ENCODE data around the gene CEP290.

The CEP290 gene

GRCh38 chr12:88017964-88018363 lies 123.9 kb downstream of the CEP290 start:
- Histone ChIP-seq H3K9me3 (ENCODE audit: control insufficient read depth, insufficient read depth, low read length) (no peaks in the 10 kb centered on the region), H3K27ac (ENCODE audit: low read length) (no peak overlapping the region), H3K36me3 (ENCODE audit: control insufficient read depth, insufficient read depth, low read length) (no peaks in the 10 kb centered on the region), H3K4me1 (ENCODE audit: control insufficient read depth, insufficient read depth, low read length) (no peaks in the 10 kb centered on the region), H3K4me3 (ENCODE audit: low read length) (no peak overlapping the region), H3K27me3 (ENCODE audit: control insufficient read depth, insufficient read depth, low read length) (no peaks in the 10 kb centered on the region)
- no CpG with 5 or more reads among the region's 3 CpGs for WGBS (ENCODE audit: insufficient coverage, insufficient read length)
- DNase-seq (ENCODE audit: low read depth, low spot score) = no peak

GRCh38 chr12:88015825-88016224 lies 126.1 kb downstream of the CEP290 start:
- Histone ChIP-seq H3K27me3 (ENCODE audit: control insufficient read depth, insufficient read depth, low read length) (no peaks in the 10 kb centered on the region), H3K36me3 (ENCODE audit: control insufficient read depth, insufficient read depth, low read length) (no peaks in the 10 kb centered on the region), H3K4me3 (ENCODE audit: low read length) (no peak overlapping the region), H3K4me1 (ENCODE audit: control insufficient read depth, insufficient read depth, low read length) (no peaks in the 10 kb centered on the region), H3K27ac (ENCODE audit: low read length) (no peak overlapping the region), H3K9me3 (ENCODE audit: control insufficient read depth, insufficient read depth, low read length) (no peaks in the 10 kb centered on the region)
- no peak for DNase-seq (ENCODE audit: low read depth, low spot score)
- no CpG with 5 or more reads among the region's 1 CpG for WGBS (ENCODE audit: insufficient coverage, insufficient read length)

- no peaks in the 10 kb centered on the region for H3K9me3 ChIP-seq (ENCODE audit: control insufficient read depth, insufficient read depth, low read length)
- no peaks in the 10 kb centered on the region for H3K27me3 ChIP-seq (ENCODE audit: control insufficient read depth, insufficient read depth, low read length)
- no peak for DNase-seq (ENCODE audit: low read depth, low spot score)
- H3K27ac ChIP-seq (ENCODE audit: low read length) = no peak overlapping the region
- H3K4me1 ChIP-seq (ENCODE audit: control insufficient read depth, insufficient read depth, low read length) = no peaks in the 10 kb centered on the region
- H3K4me3 ChIP-seq (ENCODE audit: low read length) = no peak overlapping the region
- no CpG with 5 or more reads among the region's 5 CpGs for WGBS (ENCODE audit: insufficient coverage, insufficient read length)
- no peaks in the 10 kb centered on the region for H3K36me3 ChIP-seq (ENCODE audit: control insufficient read depth, insufficient read depth, low read length)
These were observed 130.1 kb downstream of the CEP290 start for GRCh38 chr12:88011755-88012154.

GRCh38 chr12:88006351-88006750 lies 135.5 kb downstream of the CEP290 start:
- no peak for DNase-seq (ENCODE audit: low read depth, low spot score)
- no peaks in the 10 kb centered on the region for H3K36me3 ChIP-seq (ENCODE audit: control insufficient read depth, insufficient read depth, low read length)
- H3K27me3 ChIP-seq (ENCODE audit: control insufficient read depth, insufficient read depth, low read length) = no peaks in the 10 kb centered on the region
- no peaks in the 10 kb centered on the region for H3K9me3 ChIP-seq (ENCODE audit: control insufficient read depth, insufficient read depth, low read length)
- no peak overlapping the region for H3K4me3 ChIP-seq (ENCODE audit: low read length)
- 100% methylated on average over 1 of the region's 4 CpGs for WGBS (ENCODE audit: insufficient coverage, insufficient read length)
- no peaks in the 10 kb centered on the region for H3K4me1 ChIP-seq (ENCODE audit: control insufficient read depth, insufficient read depth, low read length)
- H3K27ac ChIP-seq (ENCODE audit: low read length) = no peak overlapping the region

- no peaks in the 10 kb centered on the region for H3K36me3 ChIP-seq (ENCODE audit: control insufficient read depth, insufficient read depth, low read length)
- no peaks in the 10 kb centered on the region for H3K27me3 ChIP-seq (ENCODE audit: control insufficient read depth, insufficient read depth, low read length)
- no peak for DNase-seq (ENCODE audit: low read depth, low spot score)
- H3K9me3 ChIP-seq (ENCODE audit: control insufficient read depth, insufficient read depth, low read length) = no peaks in the 10 kb centered on the region
- H3K4me1 ChIP-seq (ENCODE audit: control insufficient read depth, insufficient read depth, low read length) = no peaks in the 10 kb centered on the region
- H3K27ac ChIP-seq (ENCODE audit: low read length) = no peak overlapping the region
- WGBS (ENCODE audit: insufficient coverage, insufficient read length) = no CpG with 5 or more reads among the region's 2 CpGs
- H3K4me3 ChIP-seq (ENCODE audit: low read length) = no peak overlapping the region
These were observed 140.6 kb downstream of the CEP290 start for GRCh38 chr12:88001327-88001726.
